Measurements from ENCODE around the gene RRAD.

RRAD gene

GRCh38 chr16:66917741-66918140 lies 7.6 kb downstream of the RRAD start:
- DNase-seq (ENCODE audit: low read depth) = no peak

GRCh38 chr16:66916518-66916917 lies 8.8 kb downstream of the RRAD start:
- DNase-seq (ENCODE audit: low read depth) = no peak

- no peak for DNase-seq (ENCODE audit: low read depth)
Observed at GRCh38 chr16:66915041-66915440, 10.3 kb downstream of the RRAD start.

GRCh38 chr16:66914541-66914940 lies 10.8 kb downstream of the RRAD start:
- no peak for DNase-seq (ENCODE audit: low read depth)

- no peak for DNase-seq (ENCODE audit: low read depth)
Observed at GRCh38 chr16:66913711-66914110, 11.6 kb downstream of the RRAD start.

- no peak for DNase-seq (ENCODE audit: low read depth)
Observed at GRCh38 chr16:66913081-66913480, 12.3 kb downstream of the RRAD start.

GRCh38 chr16:66911801-66912200 lies 13.5 kb downstream of the RRAD start:
- no peak for DNase-seq (ENCODE audit: low read depth)

- no peak for DNase-seq (ENCODE audit: low read depth)
Observed at GRCh38 chr16:66911112-66911511, 14.2 kb downstream of the RRAD start.

- no peak for DNase-seq (ENCODE audit: low read depth)
Observed at GRCh38 chr16:66910175-66910940, 15.0 kb downstream of the RRAD start.

GRCh38 chr16:66908762-66909559 lies 16.4 kb downstream of the RRAD start:
- no peak for DNase-seq (ENCODE audit: low read depth)

GRCh38 chr16:66908116-66908515 lies 17.2 kb downstream of the RRAD start:
- no peak for DNase-seq (ENCODE audit: low read depth)

GRCh38 chr16:66906916-66907836 lies 18.2 kb downstream of the RRAD start:
- no peak for DNase-seq (ENCODE audit: low read depth)

GRCh38 chr16:66905633-66906539 lies 19.4 kb downstream of the RRAD start:
- peak; percentile 21 for DNase-seq (ENCODE audit: low read depth)

- DNase-seq (ENCODE audit: low read depth) = no peak
Observed at GRCh38 chr16:66904846-66905632, 20.3 kb downstream of the RRAD start.

GRCh38 chr16:66904428-66904845 lies 20.9 kb downstream of the RRAD start:
- no peak for DNase-seq (ENCODE audit: low read depth)

- no peak for DNase-seq (ENCODE audit: low read depth)
Observed at GRCh38 chr16:66903544-66904427, 21.5 kb downstream of the RRAD start.

GRCh38 chr16:66902648-66903543 lies 22.4 kb downstream of the RRAD start:
- no peak for DNase-seq (ENCODE audit: low read depth)

- DNase-seq (ENCODE audit: low read depth) = no peak
Observed at GRCh38 chr16:66901626-66902025, 23.7 kb downstream of the RRAD start.

All from activated T-cell treated with anti-CD3 and anti-CD28 coated beads for 48 hours (primary cell).